ENCODE measurements around the gene RAB4A. TPM values are rescaled to one million over a fixed set of nuclear protein-coding genes. Genes with fewer than 3 reads are reported as not detected.

The RAB4A gene
- polyA plus RNA-seq, 1 donor from 2014 or later = 49.8 TPM

- TF ChIP-seq EP300 (conservative IDR thresholded peaks at IDR 0.05; ENCODE audit: poor library complexity, severe bottlenecking) (no peak), POLR2AphosphoS5 (IDR thresholded peaks at IDR 0.05) (no peak), RAD21 (conservative IDR thresholded peaks at IDR 0.05) (no peak), SMC3 (conservative IDR thresholded peaks at IDR 0.05; ENCODE audit: poor library complexity) (no peak), EZH2 (IDR thresholded peaks at IDR 0.05; ENCODE audit: borderline replicate concordance, insufficient read depth, low read length, poor library complexity, severe bottlenecking) (no peak), MXI1 (conservative IDR thresholded peaks at IDR 0.05; ENCODE audit: poor library complexity, severe bottlenecking) (no peak), TAF1 (IDR thresholded peaks at IDR 0.05; ENCODE audit: low read depth) (no peak), REST (IDR thresholded peaks at IDR 0.05; ENCODE audit: borderline replicate concordance) (no peak), CTCF (IDR thresholded peaks at IDR 0.05; ENCODE audit: poor library complexity, severe bottlenecking) (no peak)
Measured at GRCh38 chr1:229303855-229304254, 32.9 kb downstream of the RAB4A start.

GRCh38 chr1:229305392-229305791 lies 34.5 kb downstream of the RAB4A start:
- TF ChIP-seq MXI1 (conservative IDR thresholded peaks at IDR 0.05; ENCODE audit: poor library complexity, severe bottlenecking) = no peak
- no peak for TF ChIP-seq CTCF (IDR thresholded peaks at IDR 0.05; ENCODE audit: poor library complexity, severe bottlenecking)
- TF ChIP-seq POLR2AphosphoS5 (IDR thresholded peaks at IDR 0.05) = no peak
- TF ChIP-seq REST (IDR thresholded peaks at IDR 0.05; ENCODE audit: borderline replicate concordance) = no peak
- TF ChIP-seq RAD21 (conservative IDR thresholded peaks at IDR 0.05) = no peak
- no peak for TF ChIP-seq TAF1 (IDR thresholded peaks at IDR 0.05; ENCODE audit: low read depth)
- TF ChIP-seq EP300 (conservative IDR thresholded peaks at IDR 0.05; ENCODE audit: poor library complexity, severe bottlenecking) = no peak
- no peak for TF ChIP-seq EZH2 (IDR thresholded peaks at IDR 0.05; ENCODE audit: borderline replicate concordance, insufficient read depth, low read length, poor library complexity, severe bottlenecking)
- no peak for TF ChIP-seq SMC3 (conservative IDR thresholded peaks at IDR 0.05; ENCODE audit: poor library complexity)
- H3K36me3 ChIP-seq (ENCODE audit: insufficient read depth, low read length) = peaks cover 4% of the 10 kb centered on the region
- peaks cover 2% of the 10 kb centered on the region for H4K20me1 ChIP-seq (ENCODE audit: insufficient read depth)
- no peaks in the 10 kb centered on the region for H3K79me2 ChIP-seq (replicated peaks; ENCODE audit: insufficient read depth, low read length)
- H3K9ac ChIP-seq (ENCODE audit: low read length) = no peak overlapping the region
- H3K9me2 ChIP-seq (ENCODE audit: insufficient read depth, low read length) = no peaks in the 10 kb centered on the region
- H3K9me3 ChIP-seq (ENCODE audit: low read length) = no peaks in the 10 kb centered on the region
- no peak overlapping the region for H3K4me2 ChIP-seq (ENCODE audit: low read length)
- H3K27me3 ChIP-seq (ENCODE audit: insufficient read depth, low read depth, low read length) = no peaks in the 10 kb centered on the region
- H3K27ac ChIP-seq (ENCODE audit: low read length) = no peak overlapping the region
- no peaks in the 10 kb centered on the region for H3F3A ChIP-seq (ENCODE audit: insufficient read depth, low read length, poor library complexity, severe bottlenecking)
- no peak overlapping the region for H2AFZ ChIP-seq (ENCODE audit: low read depth, low read length)
- no peak overlapping the region for H3K4me3 ChIP-seq (ENCODE audit: low read length)

More at GRCh38 chr1:229303855-229304254, 32.9 kb downstream of the RAB4A start:
- no peaks in the 10 kb centered on the region for H3F3A ChIP-seq (ENCODE audit: insufficient read depth, low read length, poor library complexity, severe bottlenecking)
- H3K9me2 ChIP-seq (ENCODE audit: insufficient read depth, low read length) = no peaks in the 10 kb centered on the region
- no peak overlapping the region for H3K4me3 ChIP-seq (ENCODE audit: low read length)
- H3K36me3 ChIP-seq (ENCODE audit: insufficient read depth, low read length) = peaks cover 4% of the 10 kb centered on the region
- no peak overlapping the region for H3K27ac ChIP-seq (ENCODE audit: low read length)
- no peaks in the 10 kb centered on the region for H3K9me3 ChIP-seq (ENCODE audit: low read length)
- H2AFZ ChIP-seq (ENCODE audit: low read depth, low read length) = no peak overlapping the region
- H4K20me1 ChIP-seq (ENCODE audit: insufficient read depth) = peaks cover 2% of the 10 kb centered on the region
- H3K9ac ChIP-seq (ENCODE audit: low read length) = no peak overlapping the region
- no peak overlapping the region for H3K4me2 ChIP-seq (ENCODE audit: low read length)
- H3K79me2 ChIP-seq (replicated peaks; ENCODE audit: insufficient read depth, low read length) = no peaks in the 10 kb centered on the region
- H3K27me3 ChIP-seq (ENCODE audit: insufficient read depth, low read depth, low read length) = no peaks in the 10 kb centered on the region

Measured in neural cell (in vitro differentiated cells).